Upper lobe of left lung (tissue), 6 donors: ENCODE results near the gene CLEC16A. TPM values are rescaled to one million over a fixed set of nuclear protein-coding genes. Genes with fewer than 3 reads are reported as not detected.

ENCODE experiments used
- ATAC-seq, 2 donors: fragments of 200-7000 bp; cut with Tn5 transposase; one replicate each; pipeline ENCODE4 v1.9.1; 2022; ENCODE audit warnings: mild to moderate bottlenecking in 2 of 2, moderate library complexity in 2 of 2; ENCODE audit not compliant: low FRiP score in 2 of 2
- DNase-seq, 2 donors: peaks; one replicate each; pipeline ENCODE4 v3.0.0-alpha.2; 2019 to 2020
- H3K27ac ChIP-seq, 4 donors: fragments of 200-600 bp; sonication (generic); one replicate each; pipeline ENCODE4 v1.5.1; 2016 to 2019
- H3K27me3 ChIP-seq, 4 donors: fragments of 200-600 bp; sonication (generic); one replicate each; pipeline ENCODE4 v1.5.1; 2017 to 2019
- H3K36me3 ChIP-seq, 4 donors: fragments of 200-600 bp; sonication (generic); one replicate each; pipeline ENCODE4 v1.5.1; 2016 to 2019
- H3K4me1 ChIP-seq, 4 donors: fragments of 200-600 bp; sonication (generic); one replicate each; pipeline ENCODE4 v1.5.1; 2018 to 2019
- H3K4me3 ChIP-seq, 4 donors: fragments of 200-600 bp; sonication (generic); one replicate each; pipeline ENCODE4 v1.5.1; 2017 to 2019; ENCODE audit warnings: mild to moderate bottlenecking in 2 of 4, moderate library complexity in 1 of 4
- H3K9me3 ChIP-seq, 4 donors: fragments of 200-600 bp; sonication (generic); one replicate each; pipeline ENCODE4 v1.5.1; 2018 to 2019
- EP300 ChIP-seq, 4 donors: sonication (generic); formaldehyde crosslinking; IDR thresholded peaks; one replicate each; pipeline ENCODE4 v1.5.1; 2017; ENCODE audit warnings: antibody characterized with exemption in 4 of 4, control low read depth in 2 of 4
- POLR2A ChIP-seq, 4 donors: fragments of 450-650 bp; IDR thresholded peaks; one replicate each; pipeline ENCODE4 v1.5.1; 2016 to 2017; ENCODE audit warnings: antibody characterized with exemption in 4 of 4, mild to moderate bottlenecking in 2 of 4
- POLR2AphosphoS5 ChIP-seq, 2 donors: sonication (generic); formaldehyde crosslinking; IDR thresholded peaks; one replicate each; pipeline ENCODE4 v1.5.1; 2017; ENCODE audit warnings: antibody characterized with exemption in 2 of 2
- WGBS, 2 donors: methylation state at CpG; one replicate each; pipeline ENCODE4 v1.1.5; 2017 to 2018; 5-methylcytosine and 5-hydroxymethylcytosine counted together
- total RNA-seq, 6 donors: library from RNA; depleted of rRNA in 4 of 6; stranded (reverse); fragments of >200 nt in 4 of 6; gene quantifications; one replicate each; pipeline versions ENCODE4 v1.1.0 to v1.2.1, GENCODE V29; 2016 to 2021
- TF ChIP-seq, protein P1 (sequence below), 6 experiments: fragments of 450-650 bp in 4 of 6; fragments of 200-600 bp in 2 of 6; sonication (generic) in 2 of 6; IDR thresholded peaks; one replicate each; pipeline ENCODE4 v1.5.1; 2016 to 2019; ENCODE audit warnings: antibody characterized with exemption in 6 of 6
- donor health status: DM: no; HTN: no; CAD: no; lungs with moderate emphysema.
- donor health status: DM: no; HTN: yes; CAD: no; lungs with severe emphysema.

Gene CLEC16A
- total RNA-seq, 6 donors from 2014 or later, result 33.3 to 85.9 (median 46.4) TPM

GRCh38 chr16:11064851-11065250 lies 120.5 kb downstream of the CLEC16A start:
- no peak overlapping the region for H3K4me3 ChIP-seq
- peaks cover 0 to 67% (median 22%) of the 10 kb centered on the region in 4 donors for H3K36me3 ChIP-seq
- DNase-seq, result no peak
- H3K4me1 ChIP-seq, result peaks cover 0 to 4% (median 1%) of the 10 kb centered on the region in 4 donors
- H3K27me3 ChIP-seq, result no peaks in the 10 kb centered on the region
- ATAC-seq, result no peak
- no peak overlapping the region for H3K27ac ChIP-seq
- no peaks in the 10 kb centered on the region for H3K9me3 ChIP-seq
- TF ChIP-seq, protein P1, sequence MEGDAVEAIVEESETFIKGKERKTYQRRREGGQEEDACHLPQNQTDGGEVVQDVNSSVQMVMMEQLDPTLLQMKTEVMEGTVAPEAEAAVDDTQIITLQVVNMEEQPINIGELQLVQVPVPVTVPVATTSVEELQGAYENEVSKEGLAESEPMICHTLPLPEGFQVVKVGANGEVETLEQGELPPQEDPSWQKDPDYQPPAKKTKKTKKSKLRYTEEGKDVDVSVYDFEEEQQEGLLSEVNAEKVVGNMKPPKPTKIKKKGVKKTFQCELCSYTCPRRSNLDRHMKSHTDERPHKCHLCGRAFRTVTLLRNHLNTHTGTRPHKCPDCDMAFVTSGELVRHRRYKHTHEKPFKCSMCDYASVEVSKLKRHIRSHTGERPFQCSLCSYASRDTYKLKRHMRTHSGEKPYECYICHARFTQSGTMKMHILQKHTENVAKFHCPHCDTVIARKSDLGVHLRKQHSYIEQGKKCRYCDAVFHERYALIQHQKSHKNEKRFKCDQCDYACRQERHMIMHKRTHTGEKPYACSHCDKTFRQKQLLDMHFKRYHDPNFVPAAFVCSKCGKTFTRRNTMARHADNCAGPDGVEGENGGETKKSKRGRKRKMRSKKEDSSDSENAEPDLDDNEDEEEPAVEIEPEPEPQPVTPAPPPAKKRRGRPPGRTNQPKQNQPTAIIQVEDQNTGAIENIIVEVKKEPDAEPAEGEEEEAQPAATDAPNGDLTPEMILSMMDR (IDR thresholded peaks at IDR 0.05), result no peak
- no peak for TF ChIP-seq POLR2AphosphoS5 (IDR thresholded peaks at IDR 0.05)
- no peak for TF ChIP-seq EP300 (IDR thresholded peaks at IDR 0.05)
- TF ChIP-seq POLR2A (IDR thresholded peaks at IDR 0.05), result no peak
- WGBS, 2 donors, result 60 to 75% methylated on average over 2 to 3 of the region's 3 CpGs

GRCh38 chr16:11066261-11066870 lies 122.0 kb downstream of the CLEC16A start:
- no peaks in the 10 kb centered on the region for H3K27me3 ChIP-seq
- DNase-seq, result no peak
- no peak overlapping the region for H3K27ac ChIP-seq
- TF ChIP-seq POLR2A (IDR thresholded peaks at IDR 0.05) (no peak), POLR2AphosphoS5 (IDR thresholded peaks at IDR 0.05) (no peak), EP300 (IDR thresholded peaks at IDR 0.05) (no peak)
- TF ChIP-seq, protein P1 (IDR thresholded peaks at IDR 0.05), result no peak
- WGBS, 2 donors, result 76 to 82% methylated on average over 12 to 14 of the region's 14 CpGs
- H3K4me3 ChIP-seq, result no peak overlapping the region
- ATAC-seq, result no peak
- peaks cover 0 to 4% (median 1%) of the 10 kb centered on the region in 4 donors for H3K4me1 ChIP-seq
- H3K9me3 ChIP-seq, result no peaks in the 10 kb centered on the region
- peaks cover 3 to 63% (median 14%) of the 10 kb centered on the region in 4 donors for H3K36me3 ChIP-seq

DNA sequence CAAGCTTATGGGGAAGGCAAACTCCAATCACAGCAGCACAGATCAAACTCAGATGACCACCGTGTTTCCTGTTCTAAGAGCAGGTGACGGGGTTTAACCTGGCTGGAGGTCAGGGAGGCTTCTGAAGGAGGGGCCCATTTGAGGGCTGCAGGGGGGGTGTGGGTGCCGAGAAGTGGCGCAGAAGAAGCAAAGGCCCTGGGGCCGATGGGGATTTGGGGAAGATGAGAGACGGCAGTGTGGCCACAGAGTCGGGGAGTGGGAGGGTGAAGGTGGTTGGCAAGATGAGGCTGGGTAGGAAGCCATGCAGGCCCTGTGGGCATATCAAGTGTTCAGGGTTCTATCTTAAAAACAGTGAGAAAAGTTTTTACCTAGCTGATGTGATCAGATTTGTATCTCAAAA lies 122.9 kb downstream of the CLEC16A start:
- Histone ChIP-seq H3K27ac (no peak overlapping the region), H3K4me1 (peaks cover 0 to 4% (median 1%) of the 10 kb centered on the region in 4 donors), H3K27me3 (no peaks in the 10 kb centered on the region), H3K4me3 (no peak overlapping the region), H3K36me3 (peaks cover 3 to 54% (median 11%) of the 10 kb centered on the region in 4 donors), H3K9me3 (no peaks in the 10 kb centered on the region)
- WGBS, 2 donors, result 90 to 93% methylated on average over 7 of the region's 7 CpGs
- DNase-seq (no peak), ATAC-seq (no peak)
- TF ChIP-seq POLR2A (IDR thresholded peaks at IDR 0.05), result no peak
- TF ChIP-seq, protein P1 (IDR thresholded peaks at IDR 0.05), result no peak
- no peak for TF ChIP-seq EP300 (IDR thresholded peaks at IDR 0.05)
- TF ChIP-seq POLR2AphosphoS5 (IDR thresholded peaks at IDR 0.05), result no peak

GRCh38 chr16:11067697-11068141 lies 123.4 kb downstream of the CLEC16A start:
- peaks cover 3 to 54% (median 11%) of the 10 kb centered on the region in 4 donors for H3K36me3 ChIP-seq
- H3K9me3 ChIP-seq, result no peaks in the 10 kb centered on the region
- ATAC-seq, result no peak
- no peaks in the 10 kb centered on the region for H3K27me3 ChIP-seq
- no peak for DNase-seq
- no peak overlapping the region for H3K27ac ChIP-seq
- WGBS, 2 donors, result 94 to 95% methylated on average over 6 to 7 of the region's 7 CpGs
- TF ChIP-seq POLR2AphosphoS5 (IDR thresholded peaks at IDR 0.05) (no peak), POLR2A (IDR thresholded peaks at IDR 0.05) (no peak), EP300 (IDR thresholded peaks at IDR 0.05) (no peak)
- TF ChIP-seq, protein P1 (IDR thresholded peaks at IDR 0.05), result no peak
- peaks cover 0 to 4% (median 1%) of the 10 kb centered on the region in 4 donors for H3K4me1 ChIP-seq
- no peak overlapping the region for H3K4me3 ChIP-seq

DNA sequence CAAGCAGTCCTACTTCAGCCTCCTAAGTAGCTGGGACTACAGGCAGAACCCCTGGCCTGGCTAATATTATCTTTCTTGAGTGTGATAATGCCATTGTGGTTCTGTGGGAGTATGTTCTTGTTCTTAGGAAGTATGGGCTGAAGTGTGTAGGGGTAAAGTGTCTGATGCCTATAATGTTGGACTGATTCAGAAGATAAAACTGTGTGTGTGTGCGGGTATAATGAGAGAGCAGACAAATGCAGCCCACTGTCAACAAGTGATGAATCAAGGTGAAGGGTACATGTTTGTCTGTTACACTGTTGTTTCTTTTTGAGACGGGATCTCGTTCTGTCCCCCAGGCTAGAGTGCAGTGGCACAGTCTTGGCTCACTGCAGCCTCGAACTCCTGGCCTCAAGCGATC lies 127.5 kb downstream of the CLEC16A start:
- TF ChIP-seq POLR2AphosphoS5 (IDR thresholded peaks at IDR 0.05) (no peak), EP300 (IDR thresholded peaks at IDR 0.05) (no peak), POLR2A (IDR thresholded peaks at IDR 0.05) (no peak)
- TF ChIP-seq, protein P1 (IDR thresholded peaks at IDR 0.05), result no peak
- no peak for DNase-seq
- Histone ChIP-seq H3K4me1 (no peaks in the 10 kb centered on the region), H3K36me3 (peaks cover 0 to 30% (median 4%) of the 10 kb centered on the region in 4 donors), H3K27ac (no peak overlapping the region), H3K27me3 (no peaks in the 10 kb centered on the region), H3K4me3 (no peak overlapping the region), H3K9me3 (no peaks in the 10 kb centered on the region)
- no peak for ATAC-seq
- 83 to 97% methylated on average over 5 of the region's 5 CpGs for WGBS, 2 donors
